ENCODE measurements around the gene TP53TG5. TPM values are rescaled to one million over a fixed set of nuclear protein-coding genes. Genes with fewer than 3 reads are reported as not detected.

TP53TG5 gene
- total RNA-seq, 1 donor from 2014 or later = not detected

- DNase-seq (ENCODE audit: extremely low spot score, unreplicated experiment) = no peak
- TF ChIP-seq CTCF (conservative IDR thresholded peaks at IDR 0.05) = no peak
- Mint-ChIP-seq H3K36me3 (peaks cover 15% of the 10 kb centered on the region), H3K4me3 (no peak overlapping the region), H3K27me3 (no peaks in the 10 kb centered on the region), H3K9me3 (no peaks in the 10 kb centered on the region), H3K27ac (no peak overlapping the region), H3K4me1 (ENCODE audit: unreplicated experiment) (peaks cover 22% of the 10 kb centered on the region)
Measured at GRCh38 chr20:45367126-45367525, 11.0 kb downstream of the TP53TG5 start.

DNA sequence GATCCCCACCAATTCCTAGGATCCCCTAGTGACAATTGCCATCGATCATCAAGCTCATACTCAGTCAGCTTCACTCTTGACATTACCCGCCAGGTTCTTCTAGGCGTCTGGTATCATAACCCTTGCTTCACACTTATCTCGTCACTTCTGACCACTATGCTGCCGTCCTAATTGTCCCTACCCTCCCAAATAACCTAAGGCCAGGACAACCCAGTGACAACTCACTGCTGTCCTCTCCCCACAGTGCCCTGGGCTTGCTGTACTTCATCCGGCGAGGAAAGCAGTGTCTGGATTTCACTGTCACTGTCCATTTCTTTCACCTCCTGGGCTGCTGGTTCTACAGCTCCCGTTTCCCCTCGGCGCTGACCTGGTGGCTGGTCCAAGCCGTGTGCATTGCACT, 11.5 kb downstream of the TP53TG5 start:
- no peaks in the 10 kb centered on the region for H3K9me3 Mint-ChIP-seq
- peaks cover 13% of the 10 kb centered on the region for H3K36me3 Mint-ChIP-seq
- no peaks in the 10 kb centered on the region for H3K27me3 Mint-ChIP-seq
- H3K4me1 Mint-ChIP-seq (ENCODE audit: unreplicated experiment) = peaks cover 22% of the 10 kb centered on the region
- DNase-seq (ENCODE audit: extremely low spot score, unreplicated experiment) = no peak
- H3K4me3 Mint-ChIP-seq = no peak overlapping the region
- TF ChIP-seq CTCF (conservative IDR thresholded peaks at IDR 0.05) = no peak
- no peak overlapping the region for H3K27ac Mint-ChIP-seq

- Mint-ChIP-seq H3K9me3 (no peaks in the 10 kb centered on the region), H3K27me3 (no peaks in the 10 kb centered on the region), H3K27ac (no peak overlapping the region), H3K4me3 (no peak overlapping the region), H3K4me1 (ENCODE audit: unreplicated experiment) (peaks cover 22% of the 10 kb centered on the region), H3K36me3 (peaks cover 11% of the 10 kb centered on the region)
- TF ChIP-seq CTCF (conservative IDR thresholded peaks at IDR 0.05) = no peak
- no peak for DNase-seq (ENCODE audit: extremely low spot score, unreplicated experiment)
Measured at GRCh38 chr20:45366192-45366591, 11.9 kb downstream of the TP53TG5 start.

GRCh38 chr20:45365444-45365970, 12.6 kb downstream of the TP53TG5 start:
- Mint-ChIP-seq H3K27me3 (no peaks in the 10 kb centered on the region), H3K36me3 (peaks cover 11% of the 10 kb centered on the region), H3K4me3 (peak overlapping the region; percentile 68), H3K9me3 (no peaks in the 10 kb centered on the region), H3K4me1 (ENCODE audit: unreplicated experiment) (peaks cover 22% of the 10 kb centered on the region), H3K27ac (peak overlapping the region; percentile 21)
- TF ChIP-seq CTCF (conservative IDR thresholded peaks at IDR 0.05) = no peak
- no peak for DNase-seq (ENCODE audit: extremely low spot score, unreplicated experiment)

DNA sequence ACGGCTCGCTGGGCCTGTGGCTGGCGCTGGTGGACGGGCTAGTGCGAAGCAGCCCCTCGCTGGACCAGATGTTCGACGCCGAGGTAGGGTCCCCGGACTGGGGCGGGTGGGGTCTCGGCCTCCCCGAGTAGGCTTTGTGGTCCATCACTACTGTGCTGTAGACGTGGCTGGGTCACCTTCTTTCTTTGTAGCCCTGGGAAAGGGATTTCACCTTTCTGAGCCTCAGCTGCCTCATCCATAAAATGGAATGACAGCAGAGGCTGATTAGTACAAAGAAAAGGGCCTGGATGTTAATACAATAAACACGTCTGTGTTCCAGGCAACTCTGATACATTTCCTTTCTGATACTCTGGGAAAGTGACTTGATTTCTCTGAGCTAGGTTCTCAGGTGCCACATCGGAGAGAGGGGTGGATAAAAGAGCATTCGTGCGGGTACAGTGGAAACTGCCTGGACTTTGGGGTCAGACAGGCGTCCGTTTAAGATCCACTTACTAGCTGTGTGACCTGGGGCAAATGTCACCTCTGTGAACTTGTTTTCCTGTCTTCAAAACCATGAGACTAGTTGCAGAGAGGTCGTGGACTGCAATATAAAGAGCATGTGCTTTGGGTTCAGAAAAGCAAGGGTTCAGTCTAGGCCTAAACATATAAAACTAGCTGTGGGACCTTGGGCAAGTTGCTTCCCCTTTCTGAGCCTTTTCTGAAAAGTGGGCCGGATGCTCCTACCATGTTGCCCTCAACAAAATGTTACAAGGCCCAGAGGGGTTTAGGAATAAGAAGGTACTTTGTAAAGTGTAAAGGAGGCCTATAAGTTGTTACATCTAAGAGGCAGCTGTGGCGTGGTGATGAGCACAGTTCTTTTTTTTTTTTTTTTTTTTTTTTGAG, 14.3 kb downstream of the TP53TG5 start:
- Mint-ChIP-seq H3K36me3 (peaks cover 11% of the 10 kb centered on the region), H3K9me3 (no peaks in the 10 kb centered on the region), H3K27me3 (no peaks in the 10 kb centered on the region), H3K4me3 (peak overlapping the region; percentile 97), H3K27ac (peak overlapping the region; percentile 97), H3K4me1 (ENCODE audit: unreplicated experiment) (peaks cover 25% of the 10 kb centered on the region)
- DNase-seq (ENCODE audit: extremely low spot score, unreplicated experiment) = no peak
- no peak for TF ChIP-seq CTCF (conservative IDR thresholded peaks at IDR 0.05)

All from type B pancreatic cell (in vitro differentiated cells).